Psoas muscle (tissue), 8 donors: ENCODE measurements around the gene LRFN2. TPM values are rescaled to one million over a fixed set of nuclear protein-coding genes. Genes with fewer than 3 reads are reported as not detected.

Source experiments
- ATAC-seq, 4 donors: fragments of 200-7000 bp; cut with Tn5 transposase; one replicate each; pipeline ENCODE4 v1.9.1; 2020; ENCODE audit warnings: moderate library complexity in 3 of 4, mild to moderate bottlenecking in 2 of 4
- DNase-seq, 2 donors: peaks; one replicate each; pipeline ENCODE4 v3.0.0-alpha.2; 2020
- H3K27ac ChIP-seq: fragments of 200-600 bp; one replicate; pipeline ENCODE4 v1.8.0; 2022
- H3K27me3 ChIP-seq, 3 donors: fragments of 200-600 bp in 1 of 3; one replicate each; pipeline versions ENCODE4 v1.6.1 to v1.8.0; 2013 to 2022; ENCODE audit warnings: low read length in 2 of 3, mild to moderate bottlenecking in 2 of 3, moderate library complexity in 1 of 3; ENCODE audit not compliant: insufficient read depth in 3 of 3
- H3K36me3 ChIP-seq, 2 donors: fragments of 200-600 bp in 1 of 2; one replicate each; pipeline versions ENCODE4 v1.6.1 to v1.8.0; 2013 to 2022; ENCODE audit warnings: low read depth in 1 of 2, mild to moderate bottlenecking in 1 of 2, moderate library complexity in 1 of 2; ENCODE audit not compliant: insufficient read depth in 1 of 2
- H3K4me1 ChIP-seq: fragments of 200-600 bp; one replicate; pipeline ENCODE4 v1.8.0; 2022
- H3K4me3 ChIP-seq: fragments of 200-600 bp; one replicate; pipeline ENCODE4 v1.8.0; 2022; ENCODE audit warnings: mild to moderate bottlenecking
- H3K9me3 ChIP-seq: fragments of 200-600 bp; one replicate; pipeline ENCODE4 v1.8.0; 2022
- WGBS, 3 donors: extraction: QIAGEN DNeasy Blood & Tissue Kit; methylation state at CpG; one replicate each; pipeline versions ENCODE4 v1.1.6 to v1.1.7; 2013; 5-methylcytosine and 5-hydroxymethylcytosine counted together
- intact Hi-C, 2 donors: fragments of 100-400 bp; cut with DNase I; formaldehyde crosslinking; loops; one replicate each; pipeline versions ENCODE4 v1.11.0 to v1.14.2; 2022
- polyA plus RNA-seq, 3 donors: library from polyadenylated mRNA; stranded (reverse); fragments of 200-250 nt; gene quantifications; one replicate each; pipeline ENCODE4 v1.2.3, GENCODE V29; 2013
- total RNA-seq, 4 donors: library from RNA; stranded (reverse); fragmentation: NEBNext Ultra II Directional in 2 of 4; extraction: Animal tissue kit (Norgen Biotek cat#: 25700) in 2 of 4; gene quantifications; one replicate each; pipeline versions ENCODE4 v1.2.1 to v1.2.4, GENCODE V29; 2021 to 2023
- TF ChIP-seq, protein P1 (sequence below): fragments of 200-600 bp; IDR thresholded peaks from one replicate; pipeline ENCODE4 v1.8.0; 2022; ENCODE audit warnings: antibody characterized with exemption
- donor health status: healthy with polysubstance abuse.
- donor health status: DM: no; HTN: no; CAD: no; lungs with moderate emphysema.
- donor health status: Bipolar disorder and iron deficiency.
- donor health status: healthy.
- donor health status: DM: yes; HTN: yes; CAD: no.
- donor health status: DM: no; HTN: no; CAD: no.
- donor health status: DM: no; HTN: no; CAD: no.
- donor health status: DM: yes; HTN: yes; CAD: no.

The LRFN2 gene
- total and polyA plus RNA-seq, 7 donors, result 0.06 TPM; not detected in 6

GRCh38 chr6:40598516-40598915 lies 11.4 kb upstream of the LRFN2 start:
- TF ChIP-seq, protein P1, sequence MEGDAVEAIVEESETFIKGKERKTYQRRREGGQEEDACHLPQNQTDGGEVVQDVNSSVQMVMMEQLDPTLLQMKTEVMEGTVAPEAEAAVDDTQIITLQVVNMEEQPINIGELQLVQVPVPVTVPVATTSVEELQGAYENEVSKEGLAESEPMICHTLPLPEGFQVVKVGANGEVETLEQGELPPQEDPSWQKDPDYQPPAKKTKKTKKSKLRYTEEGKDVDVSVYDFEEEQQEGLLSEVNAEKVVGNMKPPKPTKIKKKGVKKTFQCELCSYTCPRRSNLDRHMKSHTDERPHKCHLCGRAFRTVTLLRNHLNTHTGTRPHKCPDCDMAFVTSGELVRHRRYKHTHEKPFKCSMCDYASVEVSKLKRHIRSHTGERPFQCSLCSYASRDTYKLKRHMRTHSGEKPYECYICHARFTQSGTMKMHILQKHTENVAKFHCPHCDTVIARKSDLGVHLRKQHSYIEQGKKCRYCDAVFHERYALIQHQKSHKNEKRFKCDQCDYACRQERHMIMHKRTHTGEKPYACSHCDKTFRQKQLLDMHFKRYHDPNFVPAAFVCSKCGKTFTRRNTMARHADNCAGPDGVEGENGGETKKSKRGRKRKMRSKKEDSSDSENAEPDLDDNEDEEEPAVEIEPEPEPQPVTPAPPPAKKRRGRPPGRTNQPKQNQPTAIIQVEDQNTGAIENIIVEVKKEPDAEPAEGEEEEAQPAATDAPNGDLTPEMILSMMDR, result no peak
- Histone ChIP-seq H3K9me3 (no peaks in the 10 kb centered on the region), H3K27ac (no peak overlapping the region), H3K4me1 (no peaks in the 10 kb centered on the region), H3K27me3 (peaks cover 0 to 23% (median 0%) of the 10 kb centered on the region in 3 donors), H3K4me3 (no peak overlapping the region), H3K36me3 (no peaks in the 10 kb centered on the region)
- ATAC-seq (no peak), DNase-seq (no peak)
- 82 to 86% (median 85%) methylated on average over 5 of the region's 5 CpGs for WGBS, 3 donors
- intact Hi-C loops, result no loop called here

DNA sequence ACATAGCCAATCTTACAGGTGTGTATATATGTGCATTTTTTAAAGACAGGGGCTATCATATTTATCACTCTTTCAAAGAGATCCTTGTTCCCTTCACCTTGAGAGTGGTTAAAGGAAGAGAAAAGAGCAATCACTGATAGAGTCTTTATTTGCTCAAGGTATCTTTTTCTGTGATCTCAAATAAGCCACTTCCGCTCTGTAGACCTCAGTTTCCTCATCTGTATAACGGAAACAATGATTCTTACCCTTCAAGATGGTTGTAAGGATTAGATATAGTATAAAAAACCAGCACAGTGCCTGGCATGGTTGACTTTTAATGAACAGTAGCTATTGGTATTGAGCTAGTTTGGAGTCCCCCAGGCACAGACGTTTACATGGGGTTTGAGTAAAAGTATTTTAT lies 10.1 kb upstream of the LRFN2 start:
- H3K4me1 ChIP-seq, result no peaks in the 10 kb centered on the region
- H3K4me3 ChIP-seq, result no peak overlapping the region
- DNase-seq (no peak), ATAC-seq (no peak)
- H3K9me3 ChIP-seq, result no peaks in the 10 kb centered on the region
- 75 to 83% (median 76%) methylated on average over 3 of the region's 3 CpGs for WGBS, 3 donors
- TF ChIP-seq, protein P1, result no peak
- H3K27ac ChIP-seq, result no peak overlapping the region
- intact Hi-C loops, result no loop called here
- H3K27me3 ChIP-seq, result peaks cover 0 to 20% (median 0%) of the 10 kb centered on the region in 3 donors
- no peaks in the 10 kb centered on the region for H3K36me3 ChIP-seq

GRCh38 chr6:40588480-40588879 lies 1.3 kb upstream of the LRFN2 start:
- no peaks in the 10 kb centered on the region for H3K36me3 ChIP-seq
- peaks cover 6% of the 10 kb centered on the region for H3K4me1 ChIP-seq
- no peak overlapping the region for H3K27ac ChIP-seq
- intact Hi-C loops, result loop anchor here (5.0 to 10.0 kb wide), 4 partner anchors 174 to 606 kb away; no protein-coding TSS in a partner anchor
- WGBS, 3 donors, result 41 to 45% (median 42%) methylated on average over 7 of the region's 7 CpGs
- TF ChIP-seq, protein P1, result no peak
- ATAC-seq, result no peak
- no peak overlapping the region for H3K4me3 ChIP-seq
- DNase-seq, result no peak
- H3K9me3 ChIP-seq, result no peaks in the 10 kb centered on the region
- peaks cover 0 to 2% (median 0%) of the 10 kb centered on the region in 3 donors for H3K27me3 ChIP-seq

- Histone ChIP-seq H3K27ac (peak overlapping the region; percentile 55), H3K9me3 (no peaks in the 10 kb centered on the region), H3K4me3 (peak overlapping the region; percentile 62), H3K27me3 (peaks cover 0 to 2% (median 0%) of the 10 kb centered on the region in 3 donors), H3K36me3 (no peaks in the 10 kb centered on the region), H3K4me1 (peaks cover 6% of the 10 kb centered on the region)
- intact Hi-C loops, result loop anchor here (5.0 to 10.0 kb wide), 4 partner anchors 173 to 606 kb away; no protein-coding TSS in a partner anchor
- ATAC-seq (no peak), DNase-seq (no peak)
- TF ChIP-seq, protein P1, result peak; percentile 1
- WGBS, 3 donors, result 14 to 17% (median 16%) methylated on average over 11 of the region's 11 CpGs
Measured at GRCh38 chr6:40588070-40588384, 863 bp upstream of the LRFN2 start.
